GM12891 (cell line): ENCODE measurements around the gene PDZRN4.

Experiments
- DNase-seq: peaks from one replicate; pipeline ENCODE4 v3.0.0; 2011; ENCODE audit warnings: low spot score; ENCODE audit not compliant: insufficient read length
- FAIRE-seq: peaks from 2 replicates; lab custom pipeline; 2011; peaks lifted over from hg19 to GRCh38; lab: Jason Lieb, UNC
- PAX5 ChIP-seq: IDR thresholded peaks from 2 replicates; pipeline ENCODE4 v1.6.1; 2011; ENCODE audit warnings: low read length, moderate library complexity, mild to moderate bottlenecking; ENCODE audit not compliant: insufficient read depth, severe bottlenecking
- POLR2A ChIP-seq: IDR thresholded peaks from 2 replicates; pipeline ENCODE4 v1.6.1; 2011; ENCODE audit warnings: low read depth, low read length, control low read depth
- POLR2AphosphoS5 ChIP-seq: IDR thresholded peaks from 2 replicates; pipeline ENCODE4 v1.6.1; 2011; ENCODE audit warnings: low read depth, low read length, control low read depth
- POU2F2 ChIP-seq: IDR thresholded peaks from 2 replicates; pipeline ENCODE4 v1.6.1; 2011; ENCODE audit warnings: low read depth, mild to moderate bottlenecking, control low read depth, low read length, moderate library complexity
- SPI1 ChIP-seq: IDR thresholded peaks from 2 replicates; pipeline ENCODE4 v1.6.1; 2011; ENCODE audit warnings: low read depth, low read length, control low read depth
- TAF1 ChIP-seq: IDR thresholded peaks from 2 replicates; pipeline ENCODE4 v1.6.1; 2011; ENCODE audit warnings: low read depth, low read length, control low read depth

PDZRN4 gene

GRCh38 chr12:41441180-41441579 lies 253.1 kb downstream of the PDZRN4 start:
- no peak for FAIRE-seq

GRCh38 chr12:41442896-41443295 lies 254.8 kb downstream of the PDZRN4 start:
- FAIRE-seq (no peak), DNase-seq (no peak)
- no peak for TF ChIP-seq PAX5
- TF ChIP-seq POLR2A: no peak
- TF ChIP-seq SPI1: no peak
- no peak for TF ChIP-seq POU2F2

More at GRCh38 chr12:41441180-41441579, 253.1 kb downstream of the PDZRN4 start:
- DNase-seq: no peak
- TF ChIP-seq PAX5: no peak
- no peak for TF ChIP-seq POU2F2
- no peak for TF ChIP-seq POLR2AphosphoS5
- TF ChIP-seq SPI1: no peak
- no peak for TF ChIP-seq TAF1
- no peak for TF ChIP-seq POLR2A

GRCh38 chr12:41443690-41444089 lies 255.6 kb downstream of the PDZRN4 start:
- no peak for DNase-seq
- no peak for FAIRE-seq
- TF ChIP-seq POLR2AphosphoS5: no peak

GRCh38 chr12:41452838-41453407 lies 264.8 kb downstream of the PDZRN4 start:
- TF ChIP-seq POLR2AphosphoS5 (no peak), SPI1 (no peak), TAF1 (no peak), POU2F2 (no peak), PAX5 (no peak), POLR2A (no peak)
- DNase-seq (no peak), FAIRE-seq (no peak)

- FAIRE-seq: no peak
Observed at GRCh38 chr12:41453409-41453808, 265.3 kb downstream of the PDZRN4 start.

GRCh38 chr12:41459111-41459905 lies 271.2 kb downstream of the PDZRN4 start:
- no peak for TF ChIP-seq PAX5
- TF ChIP-seq TAF1: no peak
- TF ChIP-seq POLR2AphosphoS5: no peak
- no peak for TF ChIP-seq SPI1
- TF ChIP-seq POLR2A: no peak
- TF ChIP-seq POU2F2: no peak
- no peak for FAIRE-seq
- DNase-seq: no peak

More at GRCh38 chr12:41453409-41453808, 265.3 kb downstream of the PDZRN4 start:
- TF ChIP-seq POLR2A (no peak), TAF1 (no peak), PAX5 (no peak), POU2F2 (no peak), POLR2AphosphoS5 (no peak), SPI1 (no peak)
- no peak for DNase-seq

GRCh38 chr12:41459906-41460214 lies 271.7 kb downstream of the PDZRN4 start:
- DNase-seq: no peak
- no peak for TF ChIP-seq TAF1
- TF ChIP-seq POU2F2: no peak
- no peak for TF ChIP-seq POLR2A
- TF ChIP-seq PAX5: no peak
- no peak for TF ChIP-seq POLR2AphosphoS5
- TF ChIP-seq SPI1: no peak
- no peak for FAIRE-seq

GRCh38 chr12:41460906-41461305 lies 272.8 kb downstream of the PDZRN4 start:
- no peak for FAIRE-seq
- no peak for DNase-seq
- TF ChIP-seq TAF1 (no peak), PAX5 (no peak), SPI1 (no peak), POU2F2 (no peak), POLR2A (no peak), POLR2AphosphoS5 (no peak)

- no peak for FAIRE-seq
- no peak for DNase-seq
- no peak for TF ChIP-seq POLR2A
Observed at GRCh38 chr12:41462312-41462711, 274.2 kb downstream of the PDZRN4 start.

GRCh38 chr12:41465526-41465925 lies 277.4 kb downstream of the PDZRN4 start:
- DNase-seq (no peak), FAIRE-seq (no peak)
- TF ChIP-seq TAF1: no peak
- TF ChIP-seq SPI1: no peak
- TF ChIP-seq POLR2AphosphoS5: no peak
- TF ChIP-seq POU2F2: no peak
- no peak for TF ChIP-seq POLR2A
- no peak for TF ChIP-seq PAX5
